K562 (cell line): Measurements from ENCODE around the gene EPB41L4A. TPM values are rescaled to one million over a fixed set of nuclear protein-coding genes. Genes with fewer than 3 reads are reported as not detected.

Experiments
- ATAC-seq: fragments of 200-7000 bp; cut with Tn5 transposase; 3 replicates; pipeline ENCODE4 v1.9.1; 2020; ENCODE audit warnings: moderate library complexity
- BruUV-seq: library from RNA; stranded (reverse); fragments of 400-500 nt; replicated peaks from 2 replicates; lab custom pipeline; 2021; lab: Mats Ljungman, UMichigan
- CTCF ChIA-PET: fragments of 300-600 bp; formaldehyde crosslinking; extraction: SDS; loops from one replicate; lab custom pipeline; 2021; ENCODE audit warnings: low intra/inter-chr PET ratio; lab: Yijun Ruan, JAX
- POLR2A ChIA-PET: fragments of 300-600, 350-650 bp; sonication (Branson Sonifier 250); formaldehyde crosslinking; extraction: SDS; loops from one replicate; lab custom pipeline; 2021; ENCODE audit warnings: antibody characterized with exemption, inconsistent platforms; lab: Yijun Ruan, JAX
- DNase-seq, 4 experiments: peaks; one replicate each; pipeline versions ENCODE4 v3.0.0 to v3.0.0-alpha.2; 2011 to 2018; ENCODE audit warnings: low spot score in 3 of 4, mixed read lengths in 3 of 4; ENCODE audit errors: extremely low read depth in 1 of 4
- FAIRE-seq: peaks from 2 replicates; lab custom pipeline; 2011; peaks lifted over from hg19 to GRCh38; lab: Jason Lieb, UNC
- H2AFZ ChIP-seq: 2 replicates; pipeline ENCODE4 v1.6.0; 2011; ENCODE audit warnings: low read depth, low read length, control low read depth, inconsistent platforms
- H3K27ac ChIP-seq: fragments of 200-600 bp; 3 replicates; pipeline ENCODE4 v1.8.0; 2011; ENCODE audit warnings: low read depth, mild to moderate bottlenecking, control low read depth, inconsistent platforms, low read length, moderate library complexity, mixed read lengths; ENCODE audit errors: extremely low read depth
- H3K27me3 ChIP-seq, 2 experiments: fragments of 300-600 bp in 1 of 2; 2 replicates in 1 of 2; 3 replicates in 1 of 2; pipeline versions ENCODE4 v1.6.0 to v1.8.0; 2011; ENCODE audit warnings: inconsistent platforms in 2 of 2, low read length in 2 of 2, mild to moderate bottlenecking in 1 of 2, mixed read lengths in 1 of 2, moderate library complexity in 1 of 2; ENCODE audit not compliant: control insufficient read depth in 2 of 2, insufficient read depth in 2 of 2
- H3K36me3 ChIP-seq: fragments of 300-600 bp; 3 replicates; pipeline ENCODE4 v1.8.0; 2011; ENCODE audit warnings: mild to moderate bottlenecking, low read length, inconsistent platforms; ENCODE audit not compliant: control insufficient read depth, insufficient read depth
- H3K4me1 ChIP-seq, 2 experiments: fragments of 200-600 bp in 1 of 2; replicated peaks in 1 of 2; 2 replicates in 1 of 2; 3 replicates in 1 of 2; pipeline versions ENCODE4 v1.5.1 to v1.8.0; 2011; ENCODE audit warnings: inconsistent platforms in 2 of 2, low read length in 2 of 2, mild to moderate bottlenecking in 1 of 2, mixed read lengths in 1 of 2, moderate library complexity in 1 of 2; ENCODE audit not compliant: control insufficient read depth in 2 of 2, insufficient read depth in 2 of 2
- H3K4me2 ChIP-seq: 2 replicates; pipeline ENCODE4 v1.6.1; 2011; ENCODE audit warnings: low read length, control low read depth, inconsistent platforms, mixed read lengths; ENCODE audit not compliant: insufficient read depth
- H3K4me3 ChIP-seq: fragments of 200-600 bp; sonication (generic), shearing (Covaris generic); 2 replicates; pipeline ENCODE4 v1.5.1; 2016; ENCODE audit warnings: control low read depth, inconsistent platforms
- H3K79me2 ChIP-seq: fragments of 200-600 bp; 3 replicates; pipeline ENCODE4 v1.8.0; 2011; ENCODE audit warnings: low read length, inconsistent platforms; ENCODE audit not compliant: control insufficient read depth, insufficient read depth
- H3K9ac ChIP-seq, 2 experiments: 2 replicates each; pipeline versions ENCODE4 v1.6.0 to v1.6.1; 2011; ENCODE audit warnings: low read depth in 2 of 2, low read length in 2 of 2, control low read depth in 1 of 2, inconsistent platforms in 1 of 2, mild to moderate bottlenecking in 1 of 2, mixed read lengths in 1 of 2; ENCODE audit not compliant: insufficient read depth in 1 of 2
- H3K9me1 ChIP-seq: one replicate; pipeline ENCODE4 v1.6.0; 2011; ENCODE audit warnings: inconsistent platforms, mild to moderate bottlenecking, low read length, moderate library complexity; ENCODE audit not compliant: control insufficient read depth, insufficient read depth
- H3K9me3 ChIP-seq: replicated peaks from 2 replicates; pipeline ENCODE4 v1.5.1; 2011; ENCODE audit warnings: low read depth, low read length, inconsistent platforms; ENCODE audit not compliant: control insufficient read depth, insufficient read depth
- H4K20me1 ChIP-seq: replicated peaks from 2 replicates; pipeline ENCODE4 v1.6.1; 2011; ENCODE audit warnings: low read length, inconsistent platforms, mixed read lengths; ENCODE audit not compliant: control insufficient read depth, insufficient read depth
- AFF1 ChIP-seq, 2 experiments: fragments of 450-650 bp; IDR thresholded peaks; 2 replicates each; pipeline ENCODE4 v1.6.1; 2018; ENCODE audit warnings: mild to moderate bottlenecking in 2 of 2, low read depth in 1 of 2; ENCODE audit not compliant: partially characterized antibody in 2 of 2
- CC2D1A ChIP-seq: fragments of 450-650 bp; IDR thresholded peaks from 2 replicates; pipeline ENCODE4 v1.6.1; 2017; ENCODE audit warnings: mild to moderate bottlenecking
- CTCF ChIP-seq, 3 experiments: IDR thresholded peaks in 2 of 3; conservative IDR thresholded peaks in 1 of 3; 2 replicates each; pipeline ENCODE4 v1.5.1; 2011 to 2012; ENCODE audit warnings: low read length in 3 of 3, mild to moderate bottlenecking in 3 of 3, control low read depth in 2 of 3, improper control_type of control experiment in 1 of 3, inconsistent platforms in 1 of 3, low read depth in 1 of 3, mixed read lengths in 1 of 3, moderate library complexity in 1 of 3; ENCODE audit not compliant: insufficient read depth in 2 of 3
- HNRNPH1 ChIP-seq: fragments of 200-400 bp; formaldehyde crosslinking; optimal IDR thresholded peaks from 2 replicates; pipeline ENCODE3; 2017; ENCODE audit warnings: low read depth, mild to moderate bottlenecking, low read length, moderate library complexity
- ID3 ChIP-seq, 2 experiments: fragments of 250-450 bp in 1 of 2; fragments of 450-650 bp in 1 of 2; sonication (Bioruptor Pico) in 1 of 2; IDR thresholded peaks; 2 replicates each; pipeline versions ENCODE4 v1.6.1 to v1.8.0; 2016 to 2021; ENCODE audit warnings: mild to moderate bottlenecking in 2 of 2, moderate library complexity in 2 of 2, missing compliant biosample characterization in 1 of 2, missing genetic modification characterization in 1 of 2
- KLF10 ChIP-seq: fragments of 250-450 bp; sonication (Bioruptor Pico); IDR thresholded peaks from 2 replicates; pipeline ENCODE4 v1.6.1; 2021; ENCODE audit warnings: matching md5 sums
- NR4A1 ChIP-seq, 2 experiments: fragments of 250-450 bp in 1 of 2; fragments of 450-650 bp in 1 of 2; sonication (Bioruptor Pico) in 1 of 2; IDR thresholded peaks; 2 replicates each; pipeline versions ENCODE4 v1.4.0 to v1.6.1; 2016 to 2020; ENCODE audit warnings: mild to moderate bottlenecking in 2 of 2, missing compliant biosample characterization in 1 of 2, missing genetic modification characterization in 1 of 2, moderate library complexity in 1 of 2
- SNAPC5 ChIP-seq: fragments of 250-450 bp; sonication (Bioruptor Pico); IDR thresholded peaks from 2 replicates; pipeline ENCODE4 v1.8.0; 2021; ENCODE audit warnings: moderate library complexity, mild to moderate bottlenecking, inconsistent platforms
- STAT5A ChIP-seq: IDR thresholded peaks from 2 replicates; pipeline ENCODE4 v1.6.1; 2012; ENCODE audit warnings: low read length, inconsistent platforms, borderline replicate concordance
- ZBTB9 ChIP-seq: fragments of 450-650 bp; formaldehyde crosslinking; IDR thresholded peaks from 2 replicates; pipeline ENCODE4 v1.4.0; 2020; ENCODE audit warnings: mild to moderate bottlenecking, moderate library complexity
- ZNF3 ChIP-seq: fragments of 250-450 bp; sonication (Bioruptor Pico); IDR thresholded peaks from 2 replicates; pipeline ENCODE4 v1.5.0; 2021; ENCODE audit warnings: mild to moderate bottlenecking, moderate library complexity
- ZNF766 ChIP-seq: fragments of 200-800 bp; sonication (Bioruptor generic); conservative IDR thresholded peaks from 2 replicates; pipeline ENCODE4 v1.6.1; 2016; ENCODE audit warnings: missing genetic modification characterization, missing compliant biosample characterization
- ZNF830 ChIP-seq: fragments of 250-450 bp; sonication (Bioruptor Pico); IDR thresholded peaks from 2 replicates; pipeline ENCODE4 v1.5.0; 2021; ENCODE audit warnings: mild to moderate bottlenecking
- WGBS: fragments of 100-300 bp; shearing (Covaris generic); methylation state at CpG from one replicate; pipeline ENCODE4 v1.1.6; 2016; ENCODE audit warnings: low coverage, mixed read lengths; ENCODE audit not compliant: insufficient coverage; ENCODE audit errors: missing lambda C conversion rate; 5-methylcytosine and 5-hydroxymethylcytosine counted together
- in situ Hi-C: fragments of 300-500 bp; cut with MboI; formaldehyde crosslinking; loops from 4 replicates; pipeline ENCODE4 v1.15.0; 2018; ENCODE audit warnings: inconsistent platforms, mixed read lengths
- intact Hi-C: fragments of 100-400 bp; cut with micrococcal nuclease; formaldehyde crosslinking; loops from 2 replicates; pipeline ENCODE4 v1.14.2; 2022
- polyA plus RNA-seq, 8 experiments: library from polyadenylated mRNA; depleted of rRNA in 4 of 8; stranded (reverse) in 5 of 8; unstranded in 3 of 8; fragments of >200 nt; fragmentation: Nextera tagmentation in 2 of 8; fragmentation: Illumina TruSeq in 1 of 8; extraction: Ambion mirVana in 2 of 8; extraction: Trizol in 1 of 8; gene quantifications; 2 replicates each; pipeline versions ENCODE4 v1.2.1 to v1.2.3, GENCODE V29; 2011 to 2014; ENCODE audit warnings: inconsistent platforms in 1 of 8, missing spikeins in 1 of 8
- total RNA-seq, 7 experiments: library from RNA; depleted of rRNA in 6 of 7; stranded (reverse); fragments of >200 nt in 6 of 7; fragmentation: Illumina TruSeq in 2 of 7; extraction: Trizol in 2 of 7; gene quantifications; 2 replicates each; pipeline versions ENCODE4 v1.2.1 to v1.2.3, GENCODE V29; 2011 to 2021; ENCODE audit warnings: low replicate concordance in 1 of 7

EPB41L4A gene
- total and polyA plus RNA-seq, 9 of the 15 experiments (the other 6 are each of a cell fraction or from before 2014, with no cell fraction given) = 0.04 to 0.35 (median 0.12) TPM; not detected in 3

GRCh38 chr5:112367400-112367799 lies 51.7 kb downstream of the EPB41L4A start:
- Histone ChIP-seq H3K9ac (no peak overlapping the region), H3K79me2 (no peaks in the 10 kb centered on the region), H3K4me2 (no peak overlapping the region), H2AFZ (no peak overlapping the region), H4K20me1 (no peaks in the 10 kb centered on the region), H3K9me3 (no peaks in the 10 kb centered on the region), H3K36me3 (no peaks in the 10 kb centered on the region), H3K9me1 (no peaks in the 10 kb centered on the region), H3K27me3 (0 out of 5 replicates have a peak, but pooled peaks cover 0 to 2% of the 10 kb centered on the region in 2 experiments), H3K4me3 (no peak overlapping the region), H3K4me1 (peaks cover 0 to 2% of the 10 kb centered on the region in 2 experiments; a peak in 2 of 5 replicates), H3K27ac (no peak overlapping the region)
- no TSS peak for BruUV-seq
- in situ Hi-C loops = no loop called here
- no peak for DNase-seq
- CTCF ChIA-PET = no interaction called here
- no peak for FAIRE-seq
- no peak for ATAC-seq
- intact Hi-C loops = no loop called here
- POLR2A ChIA-PET = no interaction called here
- 0% methylated on average over 4 of the region's 4 CpGs for WGBS
- no peak for TF ChIP-seq ID3 (CRISPR knock-in tag; IDR thresholded peaks at IDR 0.05)
- TF ChIP-seq ID3 (tag; IDR thresholded peaks at IDR 0.05) = 0 out of 2 replicates have a peak, but pooled peaks have one; percentile 3
- no peak for TF ChIP-seq CC2D1A
- TF ChIP-seq STAT5A = no peak
- TF ChIP-seq ZBTB9 = no peak
- TF ChIP-seq KLF10 = no peak
- TF ChIP-seq AFF1 (IDR thresholded peaks at IDR 0.05; ENCODE audit: low read depth in 1 of 2, partially characterized antibody in 2 of 2) = no peak
- TF ChIP-seq NR4A1 (CRISPR knock-in tag; IDR thresholded peaks at IDR 0.05) = no peak
- TF ChIP-seq NR4A1 (tag; IDR thresholded peaks at IDR 0.05) = no peak
- no peak for TF ChIP-seq ZNF766
- TF ChIP-seq CTCF (IDR thresholded peaks at IDR 0.05 in 2 of 3, conservative IDR thresholded peaks at IDR 0.05 in 1 of 3; ENCODE audit: insufficient read depth in 2 of 3, low read depth in 1 of 3, low read length in 3 of 3) = 0 out of 6 replicates have a peak, but pooled peaks of 1 of the 3 experiments have one; percentile 2
- no peak for TF ChIP-seq HNRNPH1
- no peak for TF ChIP-seq SNAPC5 (CRISPR knock-in tag)
- no peak for TF ChIP-seq ZNF3 (CRISPR knock-in tag)
- no peak for TF ChIP-seq ZNF830 (CRISPR knock-in tag)
